ENCODE results near the gene MORF4L1. TPM values are rescaled to one million over a fixed set of nuclear protein-coding genes. Genes with fewer than 3 reads are reported as not detected.
A peak's percentile ranks its signal among the peaks of the same experiment; 100 is the strongest.

MORF4L1 gene
- total RNA-seq, 4 donors from 2014 or later: 149 to 330 (median 235) TPM

DNA sequence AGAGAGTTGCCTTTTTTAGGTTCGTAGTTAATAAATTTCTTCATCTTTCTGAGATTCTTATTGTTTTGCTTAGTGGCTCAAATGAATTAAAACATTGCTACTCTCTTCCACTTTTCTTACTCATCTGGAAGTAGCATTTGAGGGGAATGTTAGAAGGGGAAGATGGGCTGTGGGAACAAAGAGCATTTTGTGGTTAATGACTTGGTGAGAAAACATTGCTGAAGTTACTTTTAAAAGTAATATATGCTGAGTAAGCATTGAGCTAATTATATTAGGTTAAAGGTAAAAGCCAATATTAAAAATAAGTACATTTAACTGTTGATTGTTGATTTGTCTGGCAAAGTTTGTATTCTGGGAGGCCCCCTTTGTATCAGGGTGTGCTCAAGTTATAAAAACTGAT, 5.7 kb downstream of the MORF4L1 start:
- no peak for DNase-seq
- Histone ChIP-seq H3K4me1 (peaks cover 8 to 78% (median 49%) of the 10 kb centered on the region in 4 donors), H3K36me3 (peaks cover 0 to 17% (median 3%) of the 10 kb centered on the region in 4 donors), H3K27ac (no peak overlapping the region), H3K9me3 (no peaks in the 10 kb centered on the region), H3K4me3 (peak overlapping the region in 1 of 4 donors; percentile 6), H3K27me3 (no peaks in the 10 kb centered on the region)
- intact Hi-C loops (cut with DNase I; ENCODE audit: low total_unique reads): no loop called here
- TF ChIP-seq POLR2AphosphoS5 (IDR thresholded peaks at IDR 0.05): no peak
- TF ChIP-seq EP300 (IDR thresholded peaks at IDR 0.05; ENCODE audit: low read depth): no peak
- no peak for TF ChIP-seq POLR2A (IDR thresholded peaks at IDR 0.05)
- 41 to 50% methylated on average over 1 of the region's 1 CpG for WGBS, 2 donors (ENCODE audit: low coverage in 1 of 2)
- in situ Hi-C loops (cut with MboI; ENCODE audit: low pct_ligation_motif_present in 1 of 4, low pct_unique_long_range_greater_than_20kb in 1 of 4, low sequenced_read_pairs in 3 of 4): no loop called here

DNA sequence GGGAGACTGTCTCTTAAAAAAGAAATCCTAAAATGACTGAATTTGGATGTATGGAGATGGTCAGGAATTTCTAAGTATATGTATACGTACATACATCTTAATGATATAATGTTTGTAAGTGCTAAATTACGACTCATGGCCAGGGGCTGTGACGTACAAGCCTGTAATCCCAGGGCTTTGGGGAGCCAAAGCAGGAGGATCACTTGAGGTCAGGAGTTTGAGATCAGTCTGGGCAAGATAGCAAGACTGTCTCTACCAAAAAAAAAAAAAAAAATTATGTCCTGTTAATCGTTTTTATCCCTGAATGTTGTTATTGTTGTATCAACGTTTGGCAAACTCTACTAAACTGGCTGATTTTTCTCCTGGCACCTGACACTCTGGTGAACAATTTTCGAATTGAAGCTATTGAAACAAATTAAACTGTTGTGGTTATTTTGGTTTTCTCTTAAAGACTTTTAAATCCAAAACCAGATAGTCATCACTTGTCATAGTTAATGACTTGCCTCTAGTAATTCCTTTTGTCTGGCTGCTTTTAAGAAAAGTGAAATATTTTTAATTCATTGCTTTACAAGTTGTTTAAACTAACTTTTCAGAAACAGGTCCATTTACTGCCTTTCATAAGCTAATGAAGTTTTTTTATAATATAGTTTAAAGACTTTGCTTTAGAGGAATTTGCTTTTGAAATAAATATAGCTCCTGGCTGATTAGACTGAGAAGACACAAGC, 7.0 kb downstream of the MORF4L1 start:
- H3K27ac ChIP-seq: peak overlapping the region in 2 of 4 donors; percentile 33
- no peaks in the 10 kb centered on the region for H3K9me3 ChIP-seq
- peaks cover 0 to 17% (median 3%) of the 10 kb centered on the region in 4 donors for H3K36me3 ChIP-seq
- 32 to 42% methylated on average over 6 of the region's 6 CpGs for WGBS, 2 donors (ENCODE audit: low coverage in 1 of 2)
- no peak overlapping the region for H3K4me3 ChIP-seq
- intact Hi-C loops (cut with DNase I; ENCODE audit: low total_unique reads) (loop anchor here (10.0 kb wide), 1 partner anchor 115 kb away; no protein-coding TSS in a partner anchor), in situ Hi-C loops (cut with MboI; ENCODE audit: low pct_ligation_motif_present in 1 of 4, low pct_unique_long_range_greater_than_20kb in 1 of 4, low sequenced_read_pairs in 3 of 4) (no loop called here)
- H3K27me3 ChIP-seq: no peaks in the 10 kb centered on the region
- DNase-seq: no peak
- peaks cover 8 to 79% (median 48%) of the 10 kb centered on the region in 4 donors for H3K4me1 ChIP-seq
- TF ChIP-seq POLR2AphosphoS5 (IDR thresholded peaks at IDR 0.05) (no peak), EP300 (IDR thresholded peaks at IDR 0.05; ENCODE audit: low read depth) (no peak), POLR2A (IDR thresholded peaks at IDR 0.05) (no peak)
- TF ChIP-seq, protein P1, sequence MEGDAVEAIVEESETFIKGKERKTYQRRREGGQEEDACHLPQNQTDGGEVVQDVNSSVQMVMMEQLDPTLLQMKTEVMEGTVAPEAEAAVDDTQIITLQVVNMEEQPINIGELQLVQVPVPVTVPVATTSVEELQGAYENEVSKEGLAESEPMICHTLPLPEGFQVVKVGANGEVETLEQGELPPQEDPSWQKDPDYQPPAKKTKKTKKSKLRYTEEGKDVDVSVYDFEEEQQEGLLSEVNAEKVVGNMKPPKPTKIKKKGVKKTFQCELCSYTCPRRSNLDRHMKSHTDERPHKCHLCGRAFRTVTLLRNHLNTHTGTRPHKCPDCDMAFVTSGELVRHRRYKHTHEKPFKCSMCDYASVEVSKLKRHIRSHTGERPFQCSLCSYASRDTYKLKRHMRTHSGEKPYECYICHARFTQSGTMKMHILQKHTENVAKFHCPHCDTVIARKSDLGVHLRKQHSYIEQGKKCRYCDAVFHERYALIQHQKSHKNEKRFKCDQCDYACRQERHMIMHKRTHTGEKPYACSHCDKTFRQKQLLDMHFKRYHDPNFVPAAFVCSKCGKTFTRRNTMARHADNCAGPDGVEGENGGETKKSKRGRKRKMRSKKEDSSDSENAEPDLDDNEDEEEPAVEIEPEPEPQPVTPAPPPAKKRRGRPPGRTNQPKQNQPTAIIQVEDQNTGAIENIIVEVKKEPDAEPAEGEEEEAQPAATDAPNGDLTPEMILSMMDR (IDR thresholded peaks at IDR 0.05): no peak

DNA sequence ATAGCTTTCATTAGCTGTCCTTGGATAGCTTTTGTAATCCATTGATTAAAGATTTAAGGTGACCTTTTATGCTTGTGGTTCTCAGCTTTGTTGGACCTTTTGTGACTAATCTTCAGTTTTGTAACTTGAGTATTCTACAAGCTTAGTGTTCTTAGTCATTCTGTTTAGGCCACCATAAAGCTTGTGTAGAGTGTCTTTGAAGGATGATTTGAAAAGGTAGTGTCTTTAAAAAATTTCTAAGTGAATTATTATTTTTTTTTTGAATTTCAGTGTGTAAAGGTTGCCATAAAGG, 7.5 kb downstream of the MORF4L1 start:
- Histone ChIP-seq H3K4me1 (peaks cover 8 to 79% (median 42%) of the 10 kb centered on the region in 4 donors), H3K27ac (peak overlapping the region in 1 of 4 donors; percentile 33), H3K36me3 (peaks cover 0 to 17% (median 3%) of the 10 kb centered on the region in 4 donors), H3K27me3 (no peaks in the 10 kb centered on the region), H3K4me3 (no peak overlapping the region), H3K9me3 (no peaks in the 10 kb centered on the region)
- TF ChIP-seq POLR2A (IDR thresholded peaks at IDR 0.05) (no peak), POLR2AphosphoS5 (IDR thresholded peaks at IDR 0.05) (no peak), EP300 (IDR thresholded peaks at IDR 0.05; ENCODE audit: low read depth) (no peak)
- TF ChIP-seq, protein P1 (IDR thresholded peaks at IDR 0.05): no peak
- DNase-seq: no peak
- intact Hi-C loops (cut with DNase I; ENCODE audit: low total_unique reads) (loop anchor here (10.0 kb wide), 1 partner anchor 115 kb away; no protein-coding TSS in a partner anchor), in situ Hi-C loops (cut with MboI; ENCODE audit: low pct_ligation_motif_present in 1 of 4, low pct_unique_long_range_greater_than_20kb in 1 of 4, low sequenced_read_pairs in 3 of 4) (no loop called here)

DNA sequence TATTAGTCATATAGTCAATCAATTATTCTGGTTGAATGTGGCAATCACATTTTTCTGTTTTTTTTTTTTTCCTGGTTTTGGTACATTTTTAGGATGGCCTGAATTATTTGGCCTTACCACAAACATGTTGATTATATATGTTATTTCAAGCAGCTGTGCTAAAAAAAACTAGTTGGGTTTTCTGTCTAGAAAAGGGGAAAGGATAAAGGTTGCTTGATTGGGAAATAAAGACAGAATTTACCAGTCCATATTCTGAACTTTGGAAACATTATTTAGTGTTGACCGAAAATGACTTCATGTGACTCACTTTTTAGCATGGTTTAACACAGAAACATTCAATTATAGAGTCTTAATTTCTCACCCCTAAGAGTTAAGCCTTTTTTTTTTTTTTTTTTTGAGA, 8.1 kb downstream of the MORF4L1 start:
- DNase-seq: no peak
- TF ChIP-seq EP300 (IDR thresholded peaks at IDR 0.05; ENCODE audit: low read depth): no peak
- TF ChIP-seq, protein P1 (IDR thresholded peaks at IDR 0.05): no peak
- H3K27me3 ChIP-seq: no peaks in the 10 kb centered on the region
- 50 to 93% methylated on average over 1 of the region's 1 CpG for WGBS, 2 donors (ENCODE audit: low coverage in 1 of 2)
- H3K4me1 ChIP-seq: peaks cover 8 to 72% (median 38%) of the 10 kb centered on the region in 4 donors
- in situ Hi-C loops (cut with MboI; ENCODE audit: low pct_ligation_motif_present in 1 of 4, low pct_unique_long_range_greater_than_20kb in 1 of 4, low sequenced_read_pairs in 3 of 4): no loop called here
- H3K9me3 ChIP-seq: no peaks in the 10 kb centered on the region
- no peak overlapping the region for H3K4me3 ChIP-seq
- intact Hi-C loops (cut with DNase I; ENCODE audit: low total_unique reads): loop anchor here (10.0 kb wide), 1 partner anchor 116 kb away; no protein-coding TSS in a partner anchor
- H3K27ac ChIP-seq: no peak overlapping the region
- peaks cover 0 to 20% (median 3%) of the 10 kb centered on the region in 4 donors for H3K36me3 ChIP-seq
